Measurements from ENCODE around the gene GOLIM4. TPM values are rescaled to one million over a fixed set of nuclear protein-coding genes. Genes with fewer than 3 reads are reported as not detected.

The GOLIM4 gene
- total RNA-seq, 1 experiment from 2014 or later = 35.4 TPM

- CTCF ChIA-PET = interaction anchor here (0.6 kb wide), 1 partner anchor 26 kb away, joined by 10 read pairs; no protein-coding TSS in a partner anchor
- no peak for DNase-seq (ENCODE audit: low read depth, low spot score)
Measured at GRCh38 chr3:168073842-168074605, 21.7 kb downstream of the GOLIM4 start.

GRCh38 chr3:168072323-168072650, 23.4 kb downstream of the GOLIM4 start:
- TF ChIP-seq, protein P1, sequence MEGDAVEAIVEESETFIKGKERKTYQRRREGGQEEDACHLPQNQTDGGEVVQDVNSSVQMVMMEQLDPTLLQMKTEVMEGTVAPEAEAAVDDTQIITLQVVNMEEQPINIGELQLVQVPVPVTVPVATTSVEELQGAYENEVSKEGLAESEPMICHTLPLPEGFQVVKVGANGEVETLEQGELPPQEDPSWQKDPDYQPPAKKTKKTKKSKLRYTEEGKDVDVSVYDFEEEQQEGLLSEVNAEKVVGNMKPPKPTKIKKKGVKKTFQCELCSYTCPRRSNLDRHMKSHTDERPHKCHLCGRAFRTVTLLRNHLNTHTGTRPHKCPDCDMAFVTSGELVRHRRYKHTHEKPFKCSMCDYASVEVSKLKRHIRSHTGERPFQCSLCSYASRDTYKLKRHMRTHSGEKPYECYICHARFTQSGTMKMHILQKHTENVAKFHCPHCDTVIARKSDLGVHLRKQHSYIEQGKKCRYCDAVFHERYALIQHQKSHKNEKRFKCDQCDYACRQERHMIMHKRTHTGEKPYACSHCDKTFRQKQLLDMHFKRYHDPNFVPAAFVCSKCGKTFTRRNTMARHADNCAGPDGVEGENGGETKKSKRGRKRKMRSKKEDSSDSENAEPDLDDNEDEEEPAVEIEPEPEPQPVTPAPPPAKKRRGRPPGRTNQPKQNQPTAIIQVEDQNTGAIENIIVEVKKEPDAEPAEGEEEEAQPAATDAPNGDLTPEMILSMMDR (IDR thresholded peaks at IDR 0.05) = no peak
- TF ChIP-seq, protein P2, sequence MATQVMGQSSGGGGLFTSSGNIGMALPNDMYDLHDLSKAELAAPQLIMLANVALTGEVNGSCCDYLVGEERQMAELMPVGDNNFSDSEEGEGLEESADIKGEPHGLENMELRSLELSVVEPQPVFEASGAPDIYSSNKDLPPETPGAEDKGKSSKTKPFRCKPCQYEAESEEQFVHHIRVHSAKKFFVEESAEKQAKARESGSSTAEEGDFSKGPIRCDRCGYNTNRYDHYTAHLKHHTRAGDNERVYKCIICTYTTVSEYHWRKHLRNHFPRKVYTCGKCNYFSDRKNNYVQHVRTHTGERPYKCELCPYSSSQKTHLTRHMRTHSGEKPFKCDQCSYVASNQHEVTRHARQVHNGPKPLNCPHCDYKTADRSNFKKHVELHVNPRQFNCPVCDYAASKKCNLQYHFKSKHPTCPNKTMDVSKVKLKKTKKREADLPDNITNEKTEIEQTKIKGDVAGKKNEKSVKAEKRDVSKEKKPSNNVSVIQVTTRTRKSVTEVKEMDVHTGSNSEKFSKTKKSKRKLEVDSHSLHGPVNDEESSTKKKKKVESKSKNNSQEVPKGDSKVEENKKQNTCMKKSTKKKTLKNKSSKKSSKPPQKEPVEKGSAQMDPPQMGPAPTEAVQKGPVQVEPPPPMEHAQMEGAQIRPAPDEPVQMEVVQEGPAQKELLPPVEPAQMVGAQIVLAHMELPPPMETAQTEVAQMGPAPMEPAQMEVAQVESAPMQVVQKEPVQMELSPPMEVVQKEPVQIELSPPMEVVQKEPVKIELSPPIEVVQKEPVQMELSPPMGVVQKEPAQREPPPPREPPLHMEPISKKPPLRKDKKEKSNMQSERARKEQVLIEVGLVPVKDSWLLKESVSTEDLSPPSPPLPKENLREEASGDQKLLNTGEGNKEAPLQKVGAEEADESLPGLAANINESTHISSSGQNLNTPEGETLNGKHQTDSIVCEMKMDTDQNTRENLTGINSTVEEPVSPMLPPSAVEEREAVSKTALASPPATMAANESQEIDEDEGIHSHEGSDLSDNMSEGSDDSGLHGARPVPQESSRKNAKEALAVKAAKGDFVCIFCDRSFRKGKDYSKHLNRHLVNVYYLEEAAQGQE (IDR thresholded peaks at IDR 0.05; ENCODE audit: insufficient read depth in 1 of 2, low read depth in 2 of 2, low read length in 1 of 2) = no peak
- TF ChIP-seq POLR2AphosphoS5 (IDR thresholded peaks at IDR 0.05; ENCODE audit: low read depth, low read length) (no peak), SIN3A (IDR thresholded peaks at IDR 0.05; ENCODE audit: borderline replicate concordance, insufficient read depth, low read depth, low read length) (no peak), TCF7L2 (IDR thresholded peaks at IDR 0.05; ENCODE audit: low read depth, low read length) (no peak)
- POLR2A ChIA-PET = no interaction called here
- intact Hi-C loops (cut with micrococcal nuclease; ENCODE audit: unreplicated experiment) = no loop called here
- H3K27me3 ChIP-seq (ENCODE audit: control insufficient read depth, insufficient read depth, low read length) = no peaks in the 10 kb centered on the region
- ATAC-seq = no peak
- in situ Hi-C loops (cut with HindIII; ENCODE audit: low pct_unique_long_range_greater_than_20kb, low sequenced_read_pairs) = no loop called here
- CTCF ChIA-PET = no interaction called here
- no peaks in the 10 kb centered on the region for H3K9me3 ChIP-seq (ENCODE audit: control insufficient read depth, insufficient read depth, low read depth, low read length)
- no TSS peak for BruUV-seq (replicated peaks)
- no peak overlapping the region for H3K27ac ChIP-seq (ENCODE audit: low read length)
- no peaks in the 10 kb centered on the region for H3K36me3 ChIP-seq (ENCODE audit: control insufficient read depth, insufficient read depth, low read length)
- no peak for DNase-seq (ENCODE audit: low read depth, low spot score)
- H3K4me3 ChIP-seq (ENCODE audit: low read depth in 2 of 2, low read length in 2 of 2) = no peak overlapping the region
- no peaks in the 10 kb centered on the region for H3K4me1 ChIP-seq (ENCODE audit: control insufficient read depth, insufficient read depth, low read length)

More at GRCh38 chr3:168073842-168074605, 21.7 kb downstream of the GOLIM4 start:
- no peak for TF ChIP-seq TCF7L2 (IDR thresholded peaks at IDR 0.05; ENCODE audit: low read depth, low read length)
- TF ChIP-seq, protein P1 (IDR thresholded peaks at IDR 0.05) = no peak
- TF ChIP-seq SIN3A (IDR thresholded peaks at IDR 0.05; ENCODE audit: borderline replicate concordance, insufficient read depth, low read depth, low read length) = no peak
- TF ChIP-seq, protein P2 (IDR thresholded peaks at IDR 0.05; ENCODE audit: insufficient read depth in 1 of 2, low read depth in 2 of 2, low read length in 1 of 2) = no peak
- TF ChIP-seq POLR2AphosphoS5 (IDR thresholded peaks at IDR 0.05; ENCODE audit: low read depth, low read length) = no peak
- Histone ChIP-seq H3K4me1 (ENCODE audit: control insufficient read depth, insufficient read depth, low read length) (no peaks in the 10 kb centered on the region), H3K27ac (ENCODE audit: low read length) (no peak overlapping the region), H3K36me3 (ENCODE audit: control insufficient read depth, insufficient read depth, low read length) (no peaks in the 10 kb centered on the region), H3K4me3 (ENCODE audit: low read depth in 2 of 2, low read length in 2 of 2) (no peak overlapping the region), H3K9me3 (ENCODE audit: control insufficient read depth, insufficient read depth, low read depth, low read length) (no peaks in the 10 kb centered on the region), H3K27me3 (ENCODE audit: control insufficient read depth, insufficient read depth, low read length) (no peaks in the 10 kb centered on the region)
- no peak for ATAC-seq
- no TSS peak for BruUV-seq (replicated peaks)
- POLR2A ChIA-PET = no interaction called here
- in situ Hi-C loops (cut with HindIII; ENCODE audit: low pct_unique_long_range_greater_than_20kb, low sequenced_read_pairs) (no loop called here), intact Hi-C loops (cut with micrococcal nuclease; ENCODE audit: unreplicated experiment) (no loop called here)

Measured in Panc1 (cell line).